HL-60 (cell line): Measurements from ENCODE around the gene FSTL5.

Experiments
- DNase-seq, 2 experiments: peaks; one replicate each; pipeline ENCODE4 v3.0.0-alpha.2; 2010 to 2020; ENCODE audit warnings: low read depth in 1 of 2, low spot score in 1 of 2
- H3K27ac ChIP-seq: fragments of 250-450 bp; sonication (Bioruptor Pico); replicated peaks from 2 replicates; pipeline ENCODE4 v1.5.1; 2020; ENCODE audit warnings: mild to moderate bottlenecking, moderate library complexity
- H3K27me3 ChIP-seq: fragments of 250-450 bp; sonication (Bioruptor Pico); 2 replicates; pipeline ENCODE4 v1.5.1; 2021; ENCODE audit warnings: mild to moderate bottlenecking, moderate library complexity; ENCODE audit not compliant: insufficient read depth, poor library complexity, severe bottlenecking
- H3K4me3 ChIP-seq: replicated peaks from 2 replicates; pipeline ENCODE4 v1.5.1; 2011; ENCODE audit warnings: mild to moderate bottlenecking, control low read depth, low read length; ENCODE audit not compliant: insufficient read depth
- CTCF ChIP-seq: IDR thresholded peaks from one replicate; pipeline ENCODE4 v1.5.1; 2011; ENCODE audit warnings: low read length, control low read depth, inconsistent platforms; ENCODE audit not compliant: insufficient read depth
- GABPA ChIP-seq: IDR thresholded peaks from 2 replicates; pipeline ENCODE4 v1.6.1; 2012; ENCODE audit warnings: low read depth
- POLR2AphosphoS5 ChIP-seq: IDR thresholded peaks from 2 replicates; pipeline ENCODE4 v1.6.1; 2012; ENCODE audit warnings: low read depth
- REST ChIP-seq: IDR thresholded peaks from 2 replicates; pipeline ENCODE4 v1.6.1; 2012; ENCODE audit warnings: low read depth; ENCODE audit not compliant: insufficient replicate concordance
- SPI1 ChIP-seq: IDR thresholded peaks from 2 replicates; pipeline ENCODE4 v1.6.1; 2012; ENCODE audit warnings: low read depth, mild to moderate bottlenecking, borderline replicate concordance

FSTL5 gene

GRCh38 chr4:161595230-161595771 lies 568.5 kb downstream of the FSTL5 start:
- Histone ChIP-seq H3K27ac (no peak overlapping the region), H3K4me3 (no peak overlapping the region), H3K27me3 (no peaks in the 10 kb centered on the region)
- DNase-seq, result no peak
- TF ChIP-seq CTCF, result no peak
- no peak for TF ChIP-seq REST
- no peak for TF ChIP-seq POLR2AphosphoS5
- TF ChIP-seq SPI1, result no peak
- no peak for TF ChIP-seq GABPA

- H3K27me3 ChIP-seq, result no peaks in the 10 kb centered on the region
- H3K4me3 ChIP-seq, result no peak overlapping the region
- no peak for TF ChIP-seq POLR2AphosphoS5
- no peak for TF ChIP-seq REST
- no peak for TF ChIP-seq SPI1
- DNase-seq, result no peak
- H3K27ac ChIP-seq, result no peak overlapping the region
These were observed 578.8 kb downstream of the FSTL5 start for GRCh38 chr4:161585011-161585410.

- Histone ChIP-seq H3K4me3 (no peak overlapping the region), H3K27ac (no peak overlapping the region), H3K27me3 (no peaks in the 10 kb centered on the region)
- TF ChIP-seq POLR2AphosphoS5 (no peak), REST (no peak), SPI1 (no peak), GABPA (no peak), CTCF (no peak)
- no peak for DNase-seq
These were observed 580.3 kb downstream of the FSTL5 start for GRCh38 chr4:161583549-161583948.
